ENCODE results near the gene ARHGEF16.

Gene ARHGEF16

DNA sequence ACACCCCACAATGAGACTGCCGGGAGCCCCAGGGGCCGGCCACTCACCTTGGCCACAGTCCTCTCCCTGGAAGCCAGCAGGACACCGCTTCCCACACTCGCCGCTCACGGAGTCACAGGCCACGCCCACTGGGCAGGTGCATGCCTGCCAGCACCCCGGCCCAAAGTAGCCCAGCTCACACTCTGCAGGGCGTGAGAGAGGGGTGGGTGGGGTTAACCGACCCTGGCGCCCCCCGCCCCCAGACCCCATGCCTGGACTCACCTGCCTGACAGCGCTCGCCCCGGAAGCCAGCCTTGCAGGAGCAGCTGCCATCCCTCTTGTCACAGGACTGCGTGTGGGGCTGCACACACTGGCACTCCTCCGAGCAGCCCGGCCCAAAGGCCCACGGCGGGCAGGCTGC lies 50.7 kb downstream of the ARHGEF16 start:
- no peak overlapping the region for H3K4me3 ChIP-seq (replicated peaks in 1 of 2; ENCODE audit: low read depth in 2 of 2, low read length in 2 of 2)
- no peak for DNase-seq (ENCODE audit: low read depth in 2 of 2)
- TF ChIP-seq, protein P1, sequence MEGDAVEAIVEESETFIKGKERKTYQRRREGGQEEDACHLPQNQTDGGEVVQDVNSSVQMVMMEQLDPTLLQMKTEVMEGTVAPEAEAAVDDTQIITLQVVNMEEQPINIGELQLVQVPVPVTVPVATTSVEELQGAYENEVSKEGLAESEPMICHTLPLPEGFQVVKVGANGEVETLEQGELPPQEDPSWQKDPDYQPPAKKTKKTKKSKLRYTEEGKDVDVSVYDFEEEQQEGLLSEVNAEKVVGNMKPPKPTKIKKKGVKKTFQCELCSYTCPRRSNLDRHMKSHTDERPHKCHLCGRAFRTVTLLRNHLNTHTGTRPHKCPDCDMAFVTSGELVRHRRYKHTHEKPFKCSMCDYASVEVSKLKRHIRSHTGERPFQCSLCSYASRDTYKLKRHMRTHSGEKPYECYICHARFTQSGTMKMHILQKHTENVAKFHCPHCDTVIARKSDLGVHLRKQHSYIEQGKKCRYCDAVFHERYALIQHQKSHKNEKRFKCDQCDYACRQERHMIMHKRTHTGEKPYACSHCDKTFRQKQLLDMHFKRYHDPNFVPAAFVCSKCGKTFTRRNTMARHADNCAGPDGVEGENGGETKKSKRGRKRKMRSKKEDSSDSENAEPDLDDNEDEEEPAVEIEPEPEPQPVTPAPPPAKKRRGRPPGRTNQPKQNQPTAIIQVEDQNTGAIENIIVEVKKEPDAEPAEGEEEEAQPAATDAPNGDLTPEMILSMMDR (IDR thresholded peaks at IDR 0.05; ENCODE audit: low read depth, low read length), result no peak

DNA sequence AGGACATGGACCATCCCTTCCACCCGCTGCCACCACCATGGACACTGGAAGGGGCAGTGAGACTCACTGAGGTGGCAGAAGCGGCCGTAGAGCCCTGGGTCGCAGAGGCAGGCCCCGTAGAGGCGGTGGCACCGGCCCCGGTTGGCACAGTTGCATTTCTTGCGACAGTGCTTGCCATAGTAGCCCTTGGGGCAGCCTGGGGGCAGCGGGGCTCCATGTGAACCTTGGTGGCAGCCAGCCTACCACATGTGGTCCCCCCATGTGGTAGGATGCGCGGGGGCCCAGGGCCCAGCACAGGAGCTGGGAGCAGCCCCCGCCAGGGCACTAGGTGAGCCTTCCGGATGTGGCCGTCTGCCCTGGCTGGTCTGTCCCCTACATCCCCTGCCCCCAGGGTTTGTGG lies 51.6 kb downstream of the ARHGEF16 start:
- no peak for DNase-seq (ENCODE audit: low read depth in 2 of 2)
- H3K4me3 ChIP-seq (replicated peaks in 1 of 2; ENCODE audit: low read depth in 2 of 2, low read length in 2 of 2), result no peak overlapping the region
- TF ChIP-seq, protein P1 (IDR thresholded peaks at IDR 0.05; ENCODE audit: low read depth, low read length), result no peak

DNA sequence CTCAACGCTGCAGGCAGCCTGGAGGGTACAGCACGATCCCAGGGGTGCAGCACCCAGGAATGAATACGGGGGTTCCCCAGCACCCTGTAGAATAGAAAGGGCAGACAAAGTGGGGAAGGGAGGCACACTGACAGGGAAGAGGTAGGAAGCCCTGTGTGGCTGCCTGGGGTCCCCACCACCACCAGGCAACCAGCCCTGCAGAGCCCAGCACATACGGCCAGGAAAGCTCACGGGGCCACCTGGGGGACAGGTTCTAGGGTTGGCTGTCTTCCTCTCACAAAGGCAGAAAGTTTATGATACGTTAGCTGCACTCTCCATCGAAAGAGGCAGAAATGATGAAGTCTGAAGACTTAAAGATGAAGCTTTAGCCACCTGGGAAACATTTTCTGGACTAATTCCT lies 52.5 kb downstream of the ARHGEF16 start:
- no peak overlapping the region for H3K4me3 ChIP-seq (replicated peaks in 1 of 2; ENCODE audit: low read depth in 2 of 2, low read length in 2 of 2)
- no peak for DNase-seq (ENCODE audit: low read depth in 2 of 2)
- TF ChIP-seq, protein P1 (IDR thresholded peaks at IDR 0.05; ENCODE audit: low read depth, low read length), result no peak

DNA sequence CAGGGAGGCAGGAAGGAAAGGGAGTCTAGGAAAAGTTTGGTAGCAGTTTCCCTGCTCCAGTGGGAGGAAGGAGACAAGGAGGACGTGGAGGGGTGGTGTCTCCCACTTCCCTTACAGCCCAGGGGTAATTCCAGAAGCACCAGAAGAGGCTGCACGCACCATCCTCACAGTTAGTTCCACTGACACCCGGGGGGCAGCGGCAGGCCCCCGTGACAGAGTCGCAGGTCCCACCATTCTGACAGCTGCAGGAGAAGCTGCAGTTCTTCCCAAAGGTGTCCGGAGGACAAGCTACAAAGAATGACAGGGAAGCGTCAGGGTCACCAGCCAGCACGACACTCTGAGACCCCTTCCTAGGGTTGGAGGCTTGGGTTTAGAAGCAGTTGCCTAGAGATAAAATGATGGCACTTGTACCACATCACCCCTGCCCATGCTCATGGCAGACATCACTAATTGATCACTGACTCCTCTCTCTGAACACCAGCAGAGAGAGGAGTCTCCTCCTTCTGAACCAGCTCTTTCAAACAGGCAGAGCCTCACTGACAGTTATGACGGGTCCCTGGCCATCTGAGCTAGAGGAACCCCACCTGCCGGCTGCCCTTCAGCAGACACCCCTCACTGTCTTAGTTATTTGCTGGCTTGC lies 53.3 kb downstream of the ARHGEF16 start:
- no peak for DNase-seq (ENCODE audit: low read depth in 2 of 2)
- no peak overlapping the region for H3K4me3 ChIP-seq (replicated peaks in 1 of 2; ENCODE audit: low read depth in 2 of 2, low read length in 2 of 2)
- TF ChIP-seq, protein P1 (IDR thresholded peaks at IDR 0.05; ENCODE audit: low read depth, low read length), result no peak

DNA sequence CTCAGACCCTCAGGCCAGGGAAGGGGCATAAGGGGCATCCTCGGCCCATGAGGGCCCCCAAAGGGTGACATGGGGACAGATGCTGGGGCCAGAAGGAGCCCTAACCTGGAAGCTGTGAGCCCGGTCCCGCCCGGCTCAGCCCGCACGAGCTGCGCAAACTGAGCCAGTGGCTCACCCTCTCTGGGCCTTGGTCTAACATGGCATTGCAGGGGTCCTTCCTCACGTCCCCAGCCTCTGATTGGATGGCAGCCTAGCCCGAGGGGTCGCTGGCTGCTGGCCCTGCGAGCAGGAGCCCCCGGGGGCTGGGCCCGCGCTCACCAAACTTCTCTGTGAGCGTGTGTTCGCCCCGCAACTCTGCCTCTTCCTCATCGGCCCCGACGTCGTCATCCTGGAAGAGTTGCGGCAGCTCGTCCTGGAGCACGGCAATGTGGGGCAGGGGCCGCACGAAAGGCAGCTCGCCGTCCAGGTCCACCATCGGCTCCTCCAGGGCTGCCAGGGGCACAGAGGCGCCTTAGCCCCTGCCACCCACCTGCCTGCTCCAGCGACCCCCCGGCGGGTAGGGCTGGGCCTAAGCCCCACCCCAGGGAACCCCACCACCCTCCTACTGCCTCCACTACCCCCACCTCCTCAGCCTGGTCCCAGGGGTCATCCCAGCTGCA lies 54.4 kb downstream of the ARHGEF16 start:
- no peak for DNase-seq (ENCODE audit: low read depth in 2 of 2)
- H3K4me3 ChIP-seq (replicated peaks in 1 of 2; ENCODE audit: low read depth in 2 of 2, low read length in 2 of 2), result no peak overlapping the region
- TF ChIP-seq, protein P1 (IDR thresholded peaks at IDR 0.05; ENCODE audit: low read depth, low read length), result no peak

DNA sequence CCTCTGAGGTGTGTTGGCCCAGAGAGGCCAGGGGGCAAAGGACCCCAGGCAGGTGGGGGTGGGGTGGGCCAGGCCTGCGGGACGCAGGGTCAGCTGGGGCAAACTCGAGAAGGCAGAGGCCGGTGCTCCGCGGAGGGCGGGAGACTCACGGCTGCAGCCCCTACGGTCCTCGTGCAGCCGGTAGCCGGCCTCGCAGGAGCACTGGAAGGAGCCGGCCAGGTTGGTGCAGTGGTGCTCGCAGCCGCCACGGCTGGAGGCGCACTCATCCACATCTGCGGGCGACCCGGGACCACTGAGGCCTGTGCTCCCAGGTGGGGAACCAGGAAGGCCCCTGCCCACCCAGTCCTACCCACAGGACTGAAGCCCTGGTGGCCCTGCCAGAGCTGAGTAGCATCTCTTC lies 55.3 kb downstream of the ARHGEF16 start:
- no peak overlapping the region for H3K4me3 ChIP-seq (replicated peaks in 1 of 2; ENCODE audit: low read depth in 2 of 2, low read length in 2 of 2)
- DNase-seq (ENCODE audit: low read depth in 2 of 2), result no peak
- TF ChIP-seq, protein P1 (IDR thresholded peaks at IDR 0.05; ENCODE audit: low read depth, low read length), result no peak
